Measurements from ENCODE around the gene PUM1. TPM values are rescaled to one million over a fixed set of nuclear protein-coding genes. Genes with fewer than 3 reads are reported as not detected.

Gene PUM1
- total and polyA plus RNA-seq, 4 donors = 24.7 to 125 (median 66.9) TPM

- TF ChIP-seq CTCF (IDR thresholded peaks at IDR 0.05; ENCODE audit: control extremely low read depth, extremely low read depth) = no peak
- WGBS, 2 donors = 60 to 66% methylated on average over 3 of the region's 3 CpGs
- Histone ChIP-seq H3K27ac (ENCODE audit: low read depth in 1 of 2, low read length in 1 of 2) (no peak overlapping the region), H3K9me3 (ENCODE audit: control insufficient read depth in 4 of 4, insufficient read depth in 3 of 4, low read length in 3 of 4) (no peaks in the 10 kb centered on the region), H3K9ac (ENCODE audit: insufficient read depth in 1 of 2, low read length in 2 of 2) (no peak overlapping the region), H3K27me3 (ENCODE audit: control insufficient read depth in 3 of 3, insufficient read depth in 3 of 3, low read length in 2 of 3) (no peaks in the 10 kb centered on the region), H3K36me3 (ENCODE audit: control insufficient read depth in 4 of 4, insufficient read depth in 4 of 4, low read length in 4 of 4) (peaks cover 4 to 48% (median 17%) of the 10 kb centered on the region in 4 donors), H3K4me3 (no peak overlapping the region), H3K4me1 (ENCODE audit: control insufficient read depth in 5 of 5, insufficient read depth in 5 of 5, low read length in 5 of 5) (peaks cover 0 to 6% (median 0%) of the 10 kb centered on the region in 5 donors)
- ATAC-seq (ENCODE audit: insufficient read depth, low FRiP score) (no peak), DNase-seq (no peak)
Observed at GRCh38 chr1:30995990-30996612, 69.4 kb downstream of the PUM1 start.

- ATAC-seq (ENCODE audit: insufficient read depth, low FRiP score) = no peak
- Histone ChIP-seq H3K27me3 (ENCODE audit: control insufficient read depth in 3 of 3, insufficient read depth in 3 of 3, low read length in 2 of 3) (no peaks in the 10 kb centered on the region), H3K27ac (ENCODE audit: low read depth in 1 of 2, low read length in 1 of 2) (no peak overlapping the region), H3K4me3 (no peak overlapping the region), H3K9me3 (ENCODE audit: control insufficient read depth in 4 of 4, insufficient read depth in 3 of 4, low read length in 3 of 4) (no peaks in the 10 kb centered on the region), H3K9ac (ENCODE audit: insufficient read depth in 1 of 2, low read length in 2 of 2) (peak overlapping the region in 1 of 2 donors; percentile 23), H3K4me1 (ENCODE audit: control insufficient read depth in 5 of 5, insufficient read depth in 5 of 5, low read length in 5 of 5) (peaks cover 0 to 15% (median 2%) of the 10 kb centered on the region in 5 donors), H3K36me3 (ENCODE audit: control insufficient read depth in 4 of 4, insufficient read depth in 4 of 4, low read length in 4 of 4) (peaks cover 4 to 62% (median 18%) of the 10 kb centered on the region in 4 donors)
- WGBS, 2 donors = 53 to 67% methylated on average over 6 of the region's 6 CpGs
- no peak for DNase-seq
- no peak for TF ChIP-seq CTCF (IDR thresholded peaks at IDR 0.05; ENCODE audit: control extremely low read depth, extremely low read depth)
Observed at GRCh38 chr1:30991862-30992606, 73.5 kb downstream of the PUM1 start.

GRCh38 chr1:30990591-30990990 is 74.9 kb downstream of the PUM1 start:
- Histone ChIP-seq H3K27me3 (ENCODE audit: control insufficient read depth in 3 of 3, insufficient read depth in 3 of 3, low read length in 2 of 3) (no peaks in the 10 kb centered on the region), H3K4me3 (no peak overlapping the region), H3K4me1 (ENCODE audit: control insufficient read depth in 5 of 5, insufficient read depth in 5 of 5, low read length in 5 of 5) (peaks cover 0 to 11% (median 2%) of the 10 kb centered on the region in 5 donors), H3K27ac (ENCODE audit: low read depth in 1 of 2, low read length in 1 of 2) (no peak overlapping the region), H3K9ac (ENCODE audit: insufficient read depth in 1 of 2, low read length in 2 of 2) (no peak overlapping the region), H3K9me3 (ENCODE audit: control insufficient read depth in 4 of 4, insufficient read depth in 3 of 4, low read length in 3 of 4) (no peaks in the 10 kb centered on the region), H3K36me3 (ENCODE audit: control insufficient read depth in 4 of 4, insufficient read depth in 4 of 4, low read length in 4 of 4) (peaks cover 4 to 50% (median 17%) of the 10 kb centered on the region in 4 donors)
- TF ChIP-seq CTCF (IDR thresholded peaks at IDR 0.05; ENCODE audit: control extremely low read depth, extremely low read depth) = no peak
- no peak for DNase-seq
- ATAC-seq (ENCODE audit: insufficient read depth, low FRiP score) = no peak
- 78 to 96% methylated on average over 3 of the region's 3 CpGs for WGBS, 2 donors

Data from lung (tissue), 12 donors.